Body of pancreas (tissue), 4 donors: ENCODE measurements around the gene CCDC57. TPM values are rescaled to one million over a fixed set of nuclear protein-coding genes. Genes with fewer than 3 reads are reported as not detected.

Experiments used
- ATAC-seq: fragments of 150-250 bp; one replicate; pipeline ENCODE4 v1.9.1; 2016
- DNase-seq, 4 donors: peaks; one replicate each; pipeline ENCODE4 v3.0.0-alpha.2; 2019
- H3K27ac ChIP-seq, 4 donors: fragments of 200-600 bp; sonication (generic); 1 replicate in 3 of 4; 2 replicates in 1 of 4; pipeline versions ENCODE4 v1.5.1 to v1.6.1; 2016 to 2019; ENCODE audit warnings: mild to moderate bottlenecking in 1 of 4, mixed read lengths in 1 of 4, moderate library complexity in 1 of 4
- H3K27me3 ChIP-seq, 2 donors: fragments of 200-600 bp; sonication (generic); one replicate each; pipeline ENCODE4 v1.6.0; 2016; ENCODE audit warnings: mild to moderate bottlenecking in 1 of 2
- H3K36me3 ChIP-seq, 2 donors: fragments of 200-600 bp; sonication (generic); replicated peaks in 1 of 2; 2 replicates each; pipeline ENCODE4 v1.5.1; 2016; ENCODE audit warnings: low read depth in 2 of 2; ENCODE audit not compliant: insufficient read depth in 1 of 2
- H3K4me1 ChIP-seq: fragments of 200-600 bp; sonication (generic); one replicate; pipeline ENCODE4 v1.6.0; 2016
- H3K4me3 ChIP-seq, 2 donors: fragments of 200-600 bp; sonication (generic); 1 replicate in 1 of 2; 2 replicates in 1 of 2; pipeline ENCODE4 v1.5.1; 2016 to 2019
- H3K9me3 ChIP-seq, 3 donors: fragments of 200-600 bp; sonication (generic); 1 replicate in 2 of 3; 2 replicates in 1 of 3; pipeline ENCODE4 v1.5.1; 2016
- CTCF ChIP-seq, 7 experiments: fragments of 450-650 bp in 4 of 7; fragments of 200-600 bp in 3 of 7; sonication (generic) in 3 of 7; IDR thresholded peaks; one replicate each; pipeline ENCODE4 v1.5.1; 2016 to 2019; ENCODE audit warnings: antibody characterized with exemption in 7 of 7
- POLR2A ChIP-seq, 3 donors: fragments of 450-650 bp; IDR thresholded peaks; one replicate each; pipeline ENCODE4 v1.6.1; 2016; ENCODE audit warnings: antibody characterized with exemption in 3 of 3, mild to moderate bottlenecking in 2 of 3
- WGBS, 2 donors: methylation state at CpG; one replicate each; pipeline ENCODE4 v1.1.5; 2017; 5-methylcytosine and 5-hydroxymethylcytosine counted together
- intact Hi-C: fragments of 100-400 bp; cut with DNase I; formaldehyde crosslinking; loops from one replicate; pipeline ENCODE4 v1.15.1; 2023
- total RNA-seq, 2 donors: library from RNA; depleted of rRNA; stranded (reverse); fragments of >200 nt; gene quantifications; one replicate each; pipeline ENCODE4 v1.1.0, GENCODE V29; 2016

Gene CCDC57
- total RNA-seq, 2 donors from 2014 or later, result 24.1 to 60.3 TPM

- peaks cover 58% of the 10 kb centered on the region for H3K4me1 ChIP-seq
- intact Hi-C loops, result no loop called here
- H3K4me3 ChIP-seq, result no peak overlapping the region
- no peaks in the 10 kb centered on the region for H3K27me3 ChIP-seq
- DNase-seq (no peak), ATAC-seq (no peak)
- H3K27ac ChIP-seq, result peak overlapping the region; percentile 5 to 74 (median 62)
- no peaks in the 10 kb centered on the region for H3K9me3 ChIP-seq
- H3K36me3 ChIP-seq, result peaks cover 9 to 22% of the 10 kb centered on the region in 2 donors
- no peak for TF ChIP-seq POLR2A (IDR thresholded peaks at IDR 0.05)
- TF ChIP-seq CTCF (IDR thresholded peaks at IDR 0.05), result no peak
- 82 to 85% methylated on average over 12 to 19 of the region's 20 CpGs for WGBS, 2 donors
Observed at GRCh38 chr17:82240506-82241182, 28.0 kb upstream of the CCDC57 start.

GRCh38 chr17:82239926-82240505 is 27.4 kb upstream of the CCDC57 start:
- intact Hi-C loops, result loop anchor here (5.0 kb wide), 1 partner anchor 82 kb away; no protein-coding TSS in a partner anchor
- peaks cover 63% of the 10 kb centered on the region for H3K4me1 ChIP-seq

GRCh38 chr17:82239401-82239925 is 26.8 kb upstream of the CCDC57 start:
- intact Hi-C loops, result loop anchor here (5.0 kb wide), 1 partner anchor 83 kb away; no protein-coding TSS in a partner anchor
- ATAC-seq (no peak), DNase-seq (no peak)
- H3K27me3 ChIP-seq, result no peaks in the 10 kb centered on the region
- 84 to 91% methylated on average over 9 to 17 of the region's 17 CpGs for WGBS, 2 donors
- peaks cover 2 to 12% of the 10 kb centered on the region in 2 donors for H3K36me3 ChIP-seq
- no peaks in the 10 kb centered on the region for H3K9me3 ChIP-seq
- TF ChIP-seq CTCF (IDR thresholded peaks at IDR 0.05) (no peak), POLR2A (IDR thresholded peaks at IDR 0.05) (no peak)
- no peak overlapping the region for H3K4me3 ChIP-seq
- peaks cover 63% of the 10 kb centered on the region for H3K4me1 ChIP-seq
- peak overlapping the region in 2 of 4 donors; percentile 57 to 74 for H3K27ac ChIP-seq

More at GRCh38 chr17:82239926-82240505, 27.4 kb upstream of the CCDC57 start:
- Histone ChIP-seq H3K27me3 (no peaks in the 10 kb centered on the region), H3K4me3 (no peak overlapping the region), H3K27ac (peak overlapping the region in 3 of 4 donors; percentile 5 to 74 (median 57)), H3K36me3 (peaks cover 7 to 16% of the 10 kb centered on the region in 2 donors), H3K9me3 (no peaks in the 10 kb centered on the region)
- no peak for ATAC-seq
- peak in 1 of 4 donors; percentile 58 for DNase-seq
- WGBS, 2 donors, result 62 to 76% methylated on average over 6 to 20 of the region's 22 CpGs
- TF ChIP-seq CTCF (IDR thresholded peaks at IDR 0.05) (no peak), POLR2A (IDR thresholded peaks at IDR 0.05) (no peak)

GRCh38 chr17:82238472-82239201 is 26.0 kb upstream of the CCDC57 start:
- Histone ChIP-seq H3K36me3 (peaks cover 0 to 7% of the 10 kb centered on the region in 2 donors), H3K27ac (peak overlapping the region in 2 of 4 donors; percentile 30 to 42), H3K4me3 (no peak overlapping the region), H3K9me3 (no peaks in the 10 kb centered on the region), H3K4me1 (peaks cover 61% of the 10 kb centered on the region), H3K27me3 (no peaks in the 10 kb centered on the region)
- ATAC-seq, result no peak
- DNase-seq, result peak in 3 of 4 donors; percentile 68 to 80 (median 73)
- WGBS, 2 donors, result 65 to 66% methylated on average over 24 to 30 of the region's 33 CpGs
- intact Hi-C loops, result loop anchor here (5.0 kb wide), 1 partner anchor 84 kb away; no protein-coding TSS in a partner anchor
- TF ChIP-seq CTCF (IDR thresholded peaks at IDR 0.05) (no peak), POLR2A (IDR thresholded peaks at IDR 0.05) (peak in 1 of 3 donors; percentile 40)
